GOT3 (cell line): Measurements from ENCODE around the gene ADH1A.
"Not testable (repeated sequence)": the region's sequence is repeated elsewhere in the genome, so short reads cannot be mapped to it uniquely, and the experiment has no call there.

ENCODE experiments used
- DNase-seq: peaks from one replicate; lab custom pipeline; 2025; ENCODE audit warnings: mixed read lengths; lab: John Stamatoyannopoulos, UW

Gene ADH1A

GRCh38 chr4:99290848-99291786 lies at the start of gene ADH1A:
Gene ADH1A, minus strand, starts transcription at chr4:99290985. Its CDS starts 71 bp downstream, at chr4:99290914.
- DNase-seq = no peak

- DNase-seq = no peak
Observed at GRCh38 chr4:99339172-99339571, 48.4 kb upstream of the ADH1A start.

GRCh38 chr4:99336553-99336952 lies 45.8 kb upstream of the ADH1A start:
- no peak for DNase-seq

- DNase-seq = no peak
Observed at GRCh38 chr4:99334880-99335279, 44.1 kb upstream of the ADH1A start.

DNA sequence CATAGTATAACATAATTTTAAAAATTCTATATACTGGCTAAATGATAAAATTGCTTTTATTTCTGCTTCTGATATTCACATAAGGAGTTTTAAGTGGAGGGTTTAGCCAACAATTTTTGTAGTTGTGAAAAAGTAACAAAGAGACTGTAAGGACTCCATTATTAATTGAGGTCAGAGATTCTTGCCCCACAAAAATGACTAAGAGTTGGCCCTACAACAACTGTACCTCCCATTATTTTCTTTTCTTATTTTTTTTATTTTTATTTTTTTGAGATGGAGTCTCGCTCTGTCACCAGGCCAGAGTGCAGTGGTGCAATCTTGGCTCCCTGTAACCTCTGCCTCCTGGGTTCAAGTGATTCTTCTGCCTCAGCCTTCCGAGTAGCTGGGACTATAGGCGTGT lies 39.9 kb upstream of the ADH1A start:
- DNase-seq = no peak

DNA sequence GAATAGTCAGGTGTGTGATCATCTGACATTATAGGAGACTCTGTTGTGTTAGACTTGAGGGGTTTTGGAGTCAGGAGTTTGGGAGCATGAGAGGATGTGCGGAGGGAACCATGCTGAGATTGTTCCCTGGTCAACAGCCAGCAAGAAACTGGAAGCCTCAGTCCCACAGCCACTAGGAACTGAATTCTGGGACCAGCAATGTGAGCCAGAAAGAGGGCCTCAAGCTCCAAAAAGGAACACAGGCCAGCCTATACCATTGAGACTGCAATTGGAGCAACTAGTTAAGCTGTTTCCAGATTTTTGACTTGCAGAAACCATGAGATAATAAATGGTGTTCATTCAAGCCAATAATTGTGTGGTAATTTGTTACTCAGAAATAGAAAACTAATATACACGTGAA lies 39.1 kb upstream of the ADH1A start:
- no peak for DNase-seq

GRCh38 chr4:99324979-99325378 lies 34.2 kb upstream of the ADH1A start:
- no peak for DNase-seq

DNA sequence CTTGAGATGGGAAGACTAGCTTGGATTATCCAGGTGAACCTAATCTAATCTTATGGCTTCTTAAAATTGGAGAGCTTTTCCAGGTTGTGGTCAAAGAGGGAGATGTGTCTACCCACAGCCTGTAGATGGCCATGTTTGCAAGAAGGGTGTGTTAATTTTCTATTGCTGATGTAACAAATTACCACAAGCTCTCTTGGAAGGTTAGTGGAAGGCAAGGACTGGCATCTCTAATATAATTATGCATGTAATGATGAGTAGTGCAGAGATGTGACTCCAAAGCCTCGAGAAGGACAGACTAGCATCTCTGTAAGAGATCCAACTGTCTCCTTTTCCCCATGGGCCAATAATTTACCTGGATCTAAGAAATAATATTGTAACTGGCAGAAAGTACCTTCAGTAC lies 33.6 kb upstream of the ADH1A start:
- no peak for DNase-seq

DNA sequence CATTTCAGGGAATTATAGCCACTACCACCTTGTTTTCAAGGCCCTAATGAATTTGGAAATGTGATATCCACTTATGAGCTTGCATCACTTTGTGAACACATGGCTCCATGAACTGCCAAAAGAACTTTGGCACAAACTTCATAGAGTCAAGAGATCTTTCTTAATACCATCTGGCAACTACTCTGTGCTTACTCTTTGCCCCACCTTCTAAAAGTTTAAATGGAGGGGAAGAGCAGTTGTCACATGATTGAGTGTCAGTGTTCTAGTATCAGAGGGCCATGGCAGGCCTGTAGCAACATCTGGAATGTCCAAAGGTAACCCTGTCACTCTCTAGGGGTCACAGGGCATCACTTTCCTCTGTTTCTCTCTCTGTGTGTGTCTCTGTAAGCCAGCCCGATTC lies 33.0 kb upstream of the ADH1A start:
- no peak for DNase-seq

- no peak for DNase-seq
Observed at GRCh38 chr4:99321241-99322191, 30.7 kb upstream of the ADH1A start, which contains the start of gene ADH1B. Gene ADH1B, minus strand, starts transcription at chr4:99321401. Its CDS starts 70 bp downstream, at chr4:99321331.

- DNase-seq = not testable (repeated sequence)
Observed at GRCh38 chr4:99317811-99318210, 27.0 kb upstream of the ADH1A start.

DNA sequence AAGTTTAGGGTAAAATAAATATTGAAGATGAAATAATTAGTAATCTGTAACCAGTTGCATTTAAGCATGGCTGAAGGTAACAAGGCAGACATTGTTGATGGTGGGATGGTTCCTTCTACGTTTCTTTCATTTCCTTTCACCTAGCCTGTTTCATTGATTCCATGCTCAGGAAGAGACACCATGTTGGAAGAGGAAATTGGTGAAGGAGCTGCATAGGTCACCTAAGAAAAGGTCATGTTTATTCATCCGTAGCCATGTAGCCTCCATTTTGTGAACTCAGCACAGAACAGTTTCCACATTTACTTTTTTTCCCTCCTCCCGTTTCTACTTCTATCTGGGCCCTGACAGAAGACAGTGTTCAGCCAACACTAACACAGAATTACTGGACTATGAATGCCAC lies 26.6 kb upstream of the ADH1A start:
- DNase-seq = no peak

DNA sequence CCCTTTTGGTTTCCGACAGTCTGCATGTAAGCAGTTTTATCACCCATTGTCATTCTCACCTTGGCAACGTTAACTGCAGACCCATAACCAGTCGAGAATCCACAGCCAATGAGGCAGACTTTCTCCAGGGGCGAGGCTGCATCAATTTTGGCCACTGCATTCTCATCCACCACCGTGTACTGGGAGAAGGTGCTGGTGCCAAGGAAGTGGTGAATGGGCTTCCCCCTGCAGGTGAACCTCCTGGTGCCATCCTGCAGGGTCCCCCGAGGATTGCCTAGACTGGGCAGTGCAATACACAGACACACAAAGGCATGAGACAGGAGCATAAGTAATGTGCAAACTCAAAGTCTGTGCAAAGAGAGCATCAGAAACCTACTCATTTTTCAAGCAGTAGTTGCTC lies 25.1 kb upstream of the ADH1A start:
- DNase-seq = no peak

- no peak for DNase-seq
Observed at GRCh38 chr4:99314211-99314610, 23.4 kb upstream of the ADH1A start.

DNA sequence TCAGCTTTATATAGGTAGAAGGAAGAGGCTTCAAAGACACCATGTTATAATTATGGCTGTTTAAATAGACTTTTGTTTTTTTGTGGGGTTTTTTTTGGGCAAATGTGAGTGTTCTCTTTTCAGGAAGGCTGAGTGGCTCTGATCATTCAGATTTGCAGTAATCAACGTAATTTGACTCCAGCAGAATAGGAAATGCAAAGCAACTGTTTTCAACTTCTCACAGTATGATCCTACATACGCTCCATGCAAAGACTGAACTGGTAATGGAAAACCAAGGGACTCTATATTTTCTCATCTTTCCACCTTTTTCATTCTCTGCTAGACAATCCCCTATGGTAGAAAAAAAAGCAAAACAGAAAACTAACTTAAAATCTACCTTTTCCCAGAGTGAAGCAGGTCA lies 19.6 kb upstream of the ADH1A start:
- no peak for DNase-seq

GRCh38 chr4:99305638-99306400 lies 15.0 kb upstream of the ADH1A start:
- DNase-seq = no peak

DNA sequence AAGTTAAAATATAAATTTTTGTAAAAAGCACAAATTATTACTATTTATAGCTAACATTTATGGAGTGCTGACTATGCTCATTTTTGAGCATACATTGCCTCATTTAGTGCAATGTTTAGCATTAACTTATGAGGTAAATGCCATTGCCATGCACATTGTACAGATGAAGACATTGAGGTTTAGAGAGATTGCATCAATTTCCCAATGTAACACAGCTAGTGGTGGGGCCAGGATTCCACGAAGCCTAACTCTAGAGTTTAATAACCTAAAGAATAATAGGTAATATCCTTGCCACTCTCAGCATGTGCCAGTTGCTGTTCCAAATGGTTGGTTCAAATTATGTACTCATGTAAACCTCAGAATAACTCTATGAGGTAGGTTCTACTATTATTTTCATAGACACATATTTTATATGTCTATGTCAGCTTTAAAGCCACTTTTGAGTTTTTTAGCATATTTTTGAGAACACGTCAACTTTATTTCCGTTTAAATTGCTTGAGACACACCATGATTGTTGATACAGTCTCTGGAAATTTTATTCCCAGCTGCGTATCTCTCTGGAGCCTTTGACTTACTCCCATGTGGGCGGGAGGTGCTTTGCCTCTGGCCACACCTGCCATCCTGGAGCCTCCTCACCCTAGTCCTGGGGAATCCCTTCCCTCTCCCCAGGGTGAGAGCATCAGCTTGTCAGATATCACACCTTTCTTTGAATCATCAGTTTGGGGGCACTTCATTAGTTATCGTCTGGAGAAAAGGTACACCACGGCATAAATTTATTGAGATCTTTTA lies 10.8 kb upstream of the ADH1A start:
- DNase-seq = no peak

DNA sequence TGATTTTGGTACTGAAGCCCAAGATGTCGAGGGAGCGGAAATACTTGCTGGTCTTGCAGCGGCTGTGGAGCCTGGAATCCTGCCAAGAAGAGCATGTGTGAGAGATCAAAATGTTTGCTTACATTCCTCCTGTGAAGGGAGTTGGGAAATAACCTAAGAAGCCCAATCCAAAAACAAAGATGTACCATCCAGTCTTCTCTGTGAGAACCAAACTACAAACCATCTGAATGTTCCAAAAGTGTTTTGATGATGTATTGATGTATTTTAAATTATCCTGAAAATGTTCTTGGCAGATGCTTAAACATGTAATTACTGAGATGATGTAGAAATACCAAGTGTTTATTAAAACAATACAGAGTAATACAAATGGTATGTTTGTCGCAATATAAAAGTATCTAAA lies 10.1 kb upstream of the ADH1A start:
- DNase-seq = no peak

GRCh38 chr4:99293357-99293756 lies 2.6 kb upstream of the ADH1A start:
- no peak for DNase-seq

- no peak for DNase-seq
Observed at GRCh38 chr4:99285387-99285786, 5.4 kb downstream of the ADH1A start.

GRCh38 chr4:99282731-99283130 lies 8.1 kb downstream of the ADH1A start:
- DNase-seq = no peak
